Body of pancreas (tissue), 4 donors: Measurements from ENCODE around the gene PCDH9. TPM values are rescaled to one million over a fixed set of nuclear protein-coding genes. Genes with fewer than 3 reads are reported as not detected.

ENCODE experiments used
- ATAC-seq: fragments of 150-250 bp; one replicate; pipeline ENCODE4 v1.9.1; 2016
- DNase-seq, 4 donors: peaks; one replicate each; pipeline ENCODE4 v3.0.0-alpha.2; 2019
- H3K27ac ChIP-seq, 4 donors: fragments of 200-600 bp; sonication (generic); 1 replicate in 3 of 4; 2 replicates in 1 of 4; pipeline versions ENCODE4 v1.5.1 to v1.6.1; 2016 to 2019; ENCODE audit warnings: mild to moderate bottlenecking in 1 of 4, mixed read lengths in 1 of 4, moderate library complexity in 1 of 4
- H3K27me3 ChIP-seq, 2 donors: fragments of 200-600 bp; sonication (generic); one replicate each; pipeline ENCODE4 v1.6.0; 2016; ENCODE audit warnings: mild to moderate bottlenecking in 1 of 2
- H3K36me3 ChIP-seq, 2 donors: fragments of 200-600 bp; sonication (generic); replicated peaks in 1 of 2; 2 replicates each; pipeline ENCODE4 v1.5.1; 2016; ENCODE audit warnings: low read depth in 2 of 2; ENCODE audit not compliant: insufficient read depth in 1 of 2
- H3K4me1 ChIP-seq: fragments of 200-600 bp; sonication (generic); one replicate; pipeline ENCODE4 v1.6.0; 2016
- H3K4me3 ChIP-seq, 2 donors: fragments of 200-600 bp; sonication (generic); 1 replicate in 1 of 2; 2 replicates in 1 of 2; pipeline ENCODE4 v1.5.1; 2016 to 2019
- H3K9me3 ChIP-seq, 3 donors: fragments of 200-600 bp; sonication (generic); 1 replicate in 2 of 3; 2 replicates in 1 of 3; pipeline ENCODE4 v1.5.1; 2016
- POLR2A ChIP-seq, 3 donors: fragments of 450-650 bp; IDR thresholded peaks; one replicate each; pipeline ENCODE4 v1.6.1; 2016; ENCODE audit warnings: antibody characterized with exemption in 3 of 3, mild to moderate bottlenecking in 2 of 3
- WGBS, 2 donors: methylation state at CpG; one replicate each; pipeline ENCODE4 v1.1.5; 2017; 5-methylcytosine and 5-hydroxymethylcytosine counted together
- intact Hi-C: fragments of 100-400 bp; cut with DNase I; formaldehyde crosslinking; loops from one replicate; pipeline ENCODE4 v1.15.1; 2023
- total RNA-seq, 2 donors: library from RNA; depleted of rRNA; stranded (reverse); fragments of >200 nt; gene quantifications; one replicate each; pipeline ENCODE4 v1.1.0, GENCODE V29; 2016
- TF ChIP-seq, protein P1 (sequence below), 7 experiments: fragments of 450-650 bp in 4 of 7; fragments of 200-600 bp in 3 of 7; sonication (generic) in 3 of 7; IDR thresholded peaks; one replicate each; pipeline ENCODE4 v1.5.1; 2016 to 2019; ENCODE audit warnings: antibody characterized with exemption in 7 of 7

The PCDH9 gene
- total RNA-seq, 2 donors from 2014 or later: 3.6 to 3.9 TPM

DNA sequence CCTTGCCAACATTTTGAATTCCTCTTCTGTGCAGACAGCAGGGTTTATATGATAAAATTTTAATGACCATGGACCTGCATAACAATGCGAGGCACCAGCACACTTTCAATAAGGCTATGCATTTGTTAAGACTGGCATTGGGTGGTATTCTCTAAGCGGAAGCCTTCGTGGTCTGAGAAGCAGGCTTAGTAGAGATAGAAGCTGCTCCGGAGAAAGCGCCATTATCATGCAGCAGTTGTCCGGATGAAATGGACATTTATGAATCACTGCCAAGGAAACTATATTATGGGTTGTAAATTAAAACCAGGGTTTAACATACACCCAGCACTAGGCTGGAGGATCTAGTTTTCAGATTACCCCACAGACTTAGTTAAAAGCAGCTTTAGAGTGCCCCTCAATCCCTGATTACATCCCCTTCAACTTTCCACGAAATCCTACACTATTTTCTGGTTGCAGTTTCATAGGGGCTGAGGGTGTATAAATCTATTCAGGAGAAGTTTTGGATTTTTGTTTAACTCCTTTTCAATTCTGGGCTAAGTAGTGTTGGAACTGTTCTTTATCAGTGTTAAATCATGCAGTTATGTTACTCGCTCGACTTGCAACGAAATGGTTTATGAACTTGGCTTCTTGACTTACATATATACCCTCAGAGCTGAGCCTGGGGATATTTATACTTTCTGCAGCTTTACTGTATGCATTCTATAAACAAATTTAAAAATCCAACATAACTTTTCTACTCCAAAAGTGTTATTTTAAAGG is 193.3 kb downstream of the PCDH9 start:
- no peak overlapping the region for H3K4me3 ChIP-seq
- no peaks in the 10 kb centered on the region for H3K4me1 ChIP-seq
- H3K9me3 ChIP-seq: no peaks in the 10 kb centered on the region
- intact Hi-C loops: no loop called here
- DNase-seq (no peak), ATAC-seq (no peak)
- H3K27ac ChIP-seq: no peak overlapping the region
- H3K36me3 ChIP-seq: no peaks in the 10 kb centered on the region
- whole genome bisulfite sequencing, 2 donors: 78 to 80% methylated on average over 10 of the region's 10 CpGs
- TF ChIP-seq POLR2A (IDR thresholded peaks at IDR 0.05): no peak
- TF ChIP-seq, protein P1, sequence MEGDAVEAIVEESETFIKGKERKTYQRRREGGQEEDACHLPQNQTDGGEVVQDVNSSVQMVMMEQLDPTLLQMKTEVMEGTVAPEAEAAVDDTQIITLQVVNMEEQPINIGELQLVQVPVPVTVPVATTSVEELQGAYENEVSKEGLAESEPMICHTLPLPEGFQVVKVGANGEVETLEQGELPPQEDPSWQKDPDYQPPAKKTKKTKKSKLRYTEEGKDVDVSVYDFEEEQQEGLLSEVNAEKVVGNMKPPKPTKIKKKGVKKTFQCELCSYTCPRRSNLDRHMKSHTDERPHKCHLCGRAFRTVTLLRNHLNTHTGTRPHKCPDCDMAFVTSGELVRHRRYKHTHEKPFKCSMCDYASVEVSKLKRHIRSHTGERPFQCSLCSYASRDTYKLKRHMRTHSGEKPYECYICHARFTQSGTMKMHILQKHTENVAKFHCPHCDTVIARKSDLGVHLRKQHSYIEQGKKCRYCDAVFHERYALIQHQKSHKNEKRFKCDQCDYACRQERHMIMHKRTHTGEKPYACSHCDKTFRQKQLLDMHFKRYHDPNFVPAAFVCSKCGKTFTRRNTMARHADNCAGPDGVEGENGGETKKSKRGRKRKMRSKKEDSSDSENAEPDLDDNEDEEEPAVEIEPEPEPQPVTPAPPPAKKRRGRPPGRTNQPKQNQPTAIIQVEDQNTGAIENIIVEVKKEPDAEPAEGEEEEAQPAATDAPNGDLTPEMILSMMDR (IDR thresholded peaks at IDR 0.05): no peak
- no peaks in the 10 kb centered on the region for H3K27me3 ChIP-seq

DNA sequence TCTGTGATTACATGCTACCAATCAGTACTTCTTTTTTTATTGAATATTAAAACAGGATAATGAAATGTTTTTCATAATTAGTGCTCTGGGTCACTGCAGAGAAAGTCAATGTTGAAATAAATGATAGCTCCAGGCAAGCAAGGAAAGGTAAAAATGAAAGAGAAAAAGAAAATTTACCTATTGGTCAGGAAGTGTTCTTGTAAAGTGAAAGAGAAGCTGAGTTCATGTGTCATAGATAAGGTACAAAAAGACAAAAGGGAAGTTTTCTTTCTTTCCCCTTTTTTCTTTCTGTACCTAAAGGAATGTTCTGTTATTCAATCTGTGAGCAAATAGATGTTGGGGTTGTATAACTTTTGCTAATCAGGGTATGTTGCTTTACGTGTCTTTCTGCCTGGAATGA is 197.0 kb downstream of the PCDH9 start:
- H3K27me3 ChIP-seq: no peaks in the 10 kb centered on the region
- intact Hi-C loops: no loop called here
- no peak for ATAC-seq
- H3K27ac ChIP-seq: no peak overlapping the region
- H3K4me1 ChIP-seq: no peaks in the 10 kb centered on the region
- TF ChIP-seq, protein P1 (IDR thresholded peaks at IDR 0.05): no peak
- TF ChIP-seq POLR2A (IDR thresholded peaks at IDR 0.05): no peak
- DNase-seq: no peak
- no peak overlapping the region for H3K4me3 ChIP-seq
- no peaks in the 10 kb centered on the region for H3K36me3 ChIP-seq
- H3K9me3 ChIP-seq: no peaks in the 10 kb centered on the region
- WGBS, 2 donors: 70% methylated on average over 1 of the region's 1 CpG

DNA sequence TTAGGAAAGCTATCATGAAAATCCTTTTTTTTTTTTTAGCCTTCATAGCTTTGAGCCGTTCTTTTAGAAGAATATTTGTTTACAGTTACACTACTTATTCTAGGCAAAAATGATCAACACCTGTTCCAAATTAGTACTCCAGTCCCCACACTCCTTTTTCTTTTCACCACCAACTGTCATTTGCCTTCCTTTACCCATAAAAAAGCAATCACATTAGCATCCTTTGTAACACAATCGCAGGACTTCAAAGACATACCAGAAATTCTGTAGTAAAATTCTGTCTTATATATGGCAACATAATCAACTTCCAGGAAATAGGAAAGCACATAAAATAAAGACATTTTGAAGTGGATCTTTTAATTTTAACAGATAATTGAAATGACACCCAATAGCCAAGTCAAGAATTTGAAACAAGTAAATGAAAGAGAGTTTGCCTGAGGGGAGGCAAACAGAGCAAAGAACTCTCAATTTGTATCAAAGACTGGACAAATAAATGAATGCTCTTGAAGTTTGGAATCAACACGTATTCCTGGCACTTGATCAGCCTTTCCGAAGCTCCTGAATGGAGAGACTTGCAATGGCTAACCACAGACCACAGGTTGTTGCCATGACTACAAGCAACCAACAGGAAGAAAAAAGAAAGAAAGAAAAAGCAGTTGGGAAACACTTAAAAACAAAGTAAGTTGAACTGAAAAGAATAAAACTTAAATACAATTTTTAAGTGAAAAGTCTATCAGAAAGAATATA is 206.8 kb downstream of the PCDH9 start:
- ATAC-seq (no peak), DNase-seq (peak in 2 of 4 donors; percentile 5 to 6)
- WGBS, 2 donors: 28 to 35% methylated on average over 4 of the region's 4 CpGs

DNA sequence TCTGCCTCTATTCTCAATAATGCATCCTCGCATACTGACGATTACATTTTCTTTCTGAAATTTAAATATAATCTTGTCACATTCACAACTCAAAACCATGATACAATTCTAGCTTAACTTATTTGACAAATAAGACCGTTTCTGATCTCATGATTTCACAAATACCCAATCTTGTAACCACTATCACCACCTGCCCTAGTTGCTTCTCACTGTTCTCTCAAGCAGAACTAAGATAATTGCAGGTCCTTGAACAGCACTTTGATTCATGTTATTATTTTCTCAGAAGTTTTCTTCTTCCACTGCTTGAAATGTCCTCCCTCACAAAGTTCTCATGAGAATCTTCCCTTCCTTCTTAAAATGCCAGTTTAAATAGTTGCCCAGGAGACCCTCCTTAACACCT is 211.4 kb downstream of the PCDH9 start:
- Histone ChIP-seq H3K4me3 (no peak overlapping the region), H3K27ac (no peak overlapping the region), H3K9me3 (no peaks in the 10 kb centered on the region), H3K4me1 (no peaks in the 10 kb centered on the region), H3K36me3 (no peaks in the 10 kb centered on the region), H3K27me3 (no peaks in the 10 kb centered on the region)
- ATAC-seq: no peak
- WGBS, 2 donors: 75 to 85% methylated on average over 3 of the region's 3 CpGs
- intact Hi-C loops: no loop called here
- TF ChIP-seq, protein P1 (IDR thresholded peaks at IDR 0.05): no peak
- TF ChIP-seq POLR2A (IDR thresholded peaks at IDR 0.05): no peak
- DNase-seq: no peak

More for the DNA sequence above, 206.8 kb downstream of the PCDH9 start:
- Histone ChIP-seq H3K27me3 (no peaks in the 10 kb centered on the region), H3K4me3 (no peak overlapping the region), H3K36me3 (no peaks in the 10 kb centered on the region), H3K4me1 (no peaks in the 10 kb centered on the region), H3K9me3 (no peaks in the 10 kb centered on the region), H3K27ac (no peak overlapping the region)
- intact Hi-C loops: no loop called here
- TF ChIP-seq, protein P1 (IDR thresholded peaks at IDR 0.05): no peak
- TF ChIP-seq POLR2A (IDR thresholded peaks at IDR 0.05): no peak
